GM15510 (cell line): ENCODE data around the gene TAPBPL.

Source experiments
- POLR2A ChIP-seq: IDR thresholded peaks from 3 replicates; pipeline ENCODE4 v1.6.1; 2011; ENCODE audit warnings: borderline replicate concordance; ENCODE audit not compliant: insufficient read length; ENCODE audit errors: extremely low read depth

The TAPBPL gene

GRCh38 chr12:6500466-6500865 lies 48.6 kb downstream of the TAPBPL start:
- no peak for TF ChIP-seq POLR2A

GRCh38 chr12:6507102-6507998 lies 55.5 kb downstream of the TAPBPL start:
- TF ChIP-seq POLR2A = no peak

- TF ChIP-seq POLR2A = no peak
Measured at GRCh38 chr12:6508087-6508486, 56.2 kb downstream of the TAPBPL start.
